Peyer's patch (tissue), 4 donors: ENCODE measurements around the gene TMUB1.

Experiments used
- POLR2A ChIP-seq, 2 donors: fragments of 450-650 bp; IDR thresholded peaks; one replicate each; pipeline ENCODE4 v1.5.1; 2017; ENCODE audit warnings: antibody characterized with exemption in 2 of 2, mild to moderate bottlenecking in 2 of 2, moderate library complexity in 2 of 2
- TF ChIP-seq, protein P1 (sequence below), 6 experiments: fragments of 450-650 bp in 4 of 6; fragments of 200-600 bp in 2 of 6; sonication (generic) in 1 of 6; IDR thresholded peaks; one replicate each; pipeline ENCODE4 v1.5.1; 2017 to 2019; ENCODE audit warnings: antibody characterized with exemption in 6 of 6, mild to moderate bottlenecking in 3 of 6, moderate library complexity in 1 of 6

DNA sequence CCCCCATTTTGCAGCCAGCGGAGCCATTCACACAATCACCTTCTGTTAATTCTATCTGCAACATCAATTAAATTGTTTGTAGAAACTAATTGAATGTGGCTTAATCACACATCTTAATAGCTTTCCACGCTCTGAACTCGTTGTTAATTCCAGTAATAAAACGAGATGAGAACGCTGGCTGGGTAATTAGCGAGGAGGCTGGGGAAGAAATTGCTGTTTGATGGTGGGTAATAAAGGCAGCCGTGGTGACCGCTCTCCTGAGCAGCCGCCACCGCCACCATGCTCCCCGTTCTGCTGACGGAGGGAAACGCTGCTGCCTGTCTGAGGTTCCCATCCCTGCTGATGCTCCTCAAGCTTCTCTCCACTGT is 47.9 kb upstream of the TMUB1 start:
- TF ChIP-seq, protein P1, sequence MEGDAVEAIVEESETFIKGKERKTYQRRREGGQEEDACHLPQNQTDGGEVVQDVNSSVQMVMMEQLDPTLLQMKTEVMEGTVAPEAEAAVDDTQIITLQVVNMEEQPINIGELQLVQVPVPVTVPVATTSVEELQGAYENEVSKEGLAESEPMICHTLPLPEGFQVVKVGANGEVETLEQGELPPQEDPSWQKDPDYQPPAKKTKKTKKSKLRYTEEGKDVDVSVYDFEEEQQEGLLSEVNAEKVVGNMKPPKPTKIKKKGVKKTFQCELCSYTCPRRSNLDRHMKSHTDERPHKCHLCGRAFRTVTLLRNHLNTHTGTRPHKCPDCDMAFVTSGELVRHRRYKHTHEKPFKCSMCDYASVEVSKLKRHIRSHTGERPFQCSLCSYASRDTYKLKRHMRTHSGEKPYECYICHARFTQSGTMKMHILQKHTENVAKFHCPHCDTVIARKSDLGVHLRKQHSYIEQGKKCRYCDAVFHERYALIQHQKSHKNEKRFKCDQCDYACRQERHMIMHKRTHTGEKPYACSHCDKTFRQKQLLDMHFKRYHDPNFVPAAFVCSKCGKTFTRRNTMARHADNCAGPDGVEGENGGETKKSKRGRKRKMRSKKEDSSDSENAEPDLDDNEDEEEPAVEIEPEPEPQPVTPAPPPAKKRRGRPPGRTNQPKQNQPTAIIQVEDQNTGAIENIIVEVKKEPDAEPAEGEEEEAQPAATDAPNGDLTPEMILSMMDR (IDR thresholded peaks at IDR 0.05), result no peak
- TF ChIP-seq POLR2A (IDR thresholded peaks at IDR 0.05), result no peak
